Vagina (tissue), 2 donors: ENCODE measurements around the gene PACSIN1. TPM values are rescaled to one million over a fixed set of nuclear protein-coding genes. Genes with fewer than 3 reads are reported as not detected.
"Not testable (repeated sequence)": the region's sequence is repeated elsewhere in the genome, so short reads cannot be mapped to it uniquely, and the experiment has no call there.

Experiments
- DNase-seq, 2 donors: peaks; one replicate each; pipeline ENCODE4 v3.0.0-alpha.2; 2017; ENCODE audit errors: extremely low spot score in 2 of 2
- H3K27ac ChIP-seq: fragments of 200-600 bp; sonication (generic); one replicate; pipeline ENCODE4 v1.5.1; 2019
- H3K27me3 ChIP-seq: fragments of 200-600 bp; sonication (generic); one replicate; pipeline ENCODE4 v1.5.1; 2019
- H3K36me3 ChIP-seq, 2 donors: fragments of 200-600 bp; sonication (generic); one replicate each; pipeline ENCODE4 v1.5.1; 2017 to 2019
- H3K4me1 ChIP-seq: fragments of 200-600 bp; sonication (generic); one replicate; pipeline ENCODE4 v1.5.1; 2019
- H3K4me3 ChIP-seq, 2 donors: fragments of 200-600 bp; sonication (generic); 1 replicate in 1 of 2; 2 replicates in 1 of 2; pipeline ENCODE4 v1.5.1; 2016 to 2019
- H3K9me3 ChIP-seq: fragments of 200-600 bp; sonication (generic); one replicate; pipeline ENCODE4 v1.5.1; 2019
- CTCF ChIP-seq, 3 experiments: fragments of 450-650 bp in 2 of 3; fragments of 200-600 bp in 1 of 3; sonication (generic) in 1 of 3; IDR thresholded peaks; one replicate each; pipeline ENCODE4 v1.5.1; 2017 to 2019; ENCODE audit warnings: antibody characterized with exemption in 3 of 3, mild to moderate bottlenecking in 2 of 3, moderate library complexity in 2 of 3
- POLR2A ChIP-seq, 2 donors: fragments of 450-650 bp; IDR thresholded peaks; one replicate each; pipeline ENCODE4 v1.6.1; 2017; ENCODE audit warnings: antibody characterized with exemption in 2 of 2, mild to moderate bottlenecking in 2 of 2, moderate library complexity in 2 of 2
- POLR2AphosphoS5 ChIP-seq, 2 donors: sonication (generic); formaldehyde crosslinking; IDR thresholded peaks; one replicate each; pipeline ENCODE4 v1.9.0; 2017; ENCODE audit warnings: antibody characterized with exemption in 2 of 2, mild to moderate bottlenecking in 2 of 2, low read depth in 1 of 2; ENCODE audit not compliant: insufficient read depth in 1 of 2
- intact Hi-C: fragments of 100-400 bp; cut with DNase I; formaldehyde crosslinking; loops from one replicate; pipeline ENCODE4 v1.15.1; 2023
- total RNA-seq: library from RNA; depleted of rRNA; stranded (reverse); fragments of >200 nt; gene quantifications from one replicate; pipeline ENCODE4 v1.2.3, GENCODE V29; 2016

PACSIN1 gene
- total RNA-seq, 1 donor from 2014 or later, result 0.74 TPM

GRCh38 chr6:34475238-34475682 lies 9.4 kb downstream of the PACSIN1 start:
- Histone ChIP-seq H3K27ac (no peak overlapping the region), H3K27me3 (no peaks in the 10 kb centered on the region), H3K4me3 (no peak overlapping the region), H3K36me3 (no peaks in the 10 kb centered on the region), H3K4me1 (no peaks in the 10 kb centered on the region), H3K9me3 (no peaks in the 10 kb centered on the region)
- no peak for DNase-seq
- intact Hi-C loops, result no loop called here
- TF ChIP-seq POLR2A (IDR thresholded peaks at IDR 0.05), result no peak
- TF ChIP-seq POLR2AphosphoS5 (IDR thresholded peaks at IDR 0.05; ENCODE audit: insufficient read depth in 1 of 2, low read depth in 1 of 2), result no peak
- no peak for TF ChIP-seq CTCF (IDR thresholded peaks at IDR 0.05)

- H3K27me3 ChIP-seq, result no peaks in the 10 kb centered on the region
- no peak for TF ChIP-seq POLR2AphosphoS5 (IDR thresholded peaks at IDR 0.05; ENCODE audit: insufficient read depth in 1 of 2, low read depth in 1 of 2)
- no peak for TF ChIP-seq POLR2A (IDR thresholded peaks at IDR 0.05)
- TF ChIP-seq CTCF (IDR thresholded peaks at IDR 0.05), result no peak
- no peaks in the 10 kb centered on the region for H3K4me1 ChIP-seq
- H3K27ac ChIP-seq, result no peak overlapping the region
- H3K4me3 ChIP-seq, result no peak overlapping the region
- no peaks in the 10 kb centered on the region for H3K36me3 ChIP-seq
- H3K9me3 ChIP-seq, result no peaks in the 10 kb centered on the region
- no peak for DNase-seq
- intact Hi-C loops, result no loop called here
Measured at GRCh38 chr6:34475767-34476328, 10.0 kb downstream of the PACSIN1 start.

GRCh38 chr6:34476447-34476846 lies 10.6 kb downstream of the PACSIN1 start:
- no peaks in the 10 kb centered on the region for H3K36me3 ChIP-seq
- no peaks in the 10 kb centered on the region for H3K9me3 ChIP-seq
- DNase-seq, result no peak
- intact Hi-C loops, result no loop called here
- H3K4me3 ChIP-seq, result no peak overlapping the region
- H3K27ac ChIP-seq, result no peak overlapping the region
- H3K27me3 ChIP-seq, result no peaks in the 10 kb centered on the region
- no peaks in the 10 kb centered on the region for H3K4me1 ChIP-seq
- TF ChIP-seq CTCF (IDR thresholded peaks at IDR 0.05) (no peak), POLR2A (IDR thresholded peaks at IDR 0.05) (no peak), POLR2AphosphoS5 (IDR thresholded peaks at IDR 0.05; ENCODE audit: insufficient read depth in 1 of 2, low read depth in 1 of 2) (no peak)

GRCh38 chr6:34476921-34477320 lies 11.0 kb downstream of the PACSIN1 start:
- intact Hi-C loops, result no loop called here
- Histone ChIP-seq H3K9me3 (no peaks in the 10 kb centered on the region), H3K4me1 (no peaks in the 10 kb centered on the region), H3K27me3 (no peaks in the 10 kb centered on the region), H3K27ac (no peak overlapping the region), H3K4me3 (no peak overlapping the region), H3K36me3 (no peaks in the 10 kb centered on the region)
- DNase-seq, result no peak
- no peak for TF ChIP-seq CTCF (IDR thresholded peaks at IDR 0.05)
- no peak for TF ChIP-seq POLR2A (IDR thresholded peaks at IDR 0.05)
- TF ChIP-seq POLR2AphosphoS5 (IDR thresholded peaks at IDR 0.05; ENCODE audit: insufficient read depth in 1 of 2, low read depth in 1 of 2), result no peak

GRCh38 chr6:34478796-34479195 lies 12.9 kb downstream of the PACSIN1 start:
- no peak for TF ChIP-seq POLR2AphosphoS5 (IDR thresholded peaks at IDR 0.05; ENCODE audit: insufficient read depth in 1 of 2, low read depth in 1 of 2)
- Histone ChIP-seq H3K36me3 (no peaks in the 10 kb centered on the region), H3K27ac (no peak overlapping the region), H3K27me3 (no peaks in the 10 kb centered on the region), H3K9me3 (no peaks in the 10 kb centered on the region), H3K4me3 (no peak overlapping the region), H3K4me1 (no peaks in the 10 kb centered on the region)
- DNase-seq, result no peak
- intact Hi-C loops, result no loop called here

GRCh38 chr6:34483781-34484180 lies 17.9 kb downstream of the PACSIN1 start:
- intact Hi-C loops, H3K9me3 ChIP-seq, H3K27me3 ChIP-seq, H3K4me3 ChIP-seq, H3K27ac ChIP-seq, H3K36me3 ChIP-seq, DNase-seq, H3K4me1 ChIP-seq: not testable (repeated sequence)
